SK-N-SH (cell line): ENCODE results near the gene MED7. TPM values are rescaled to one million over a fixed set of nuclear protein-coding genes. Genes with fewer than 3 reads are reported as not detected.

ENCODE experiments used
- CTCF ChIA-PET: fragments of 300-600, 350-600 bp; formaldehyde crosslinking; extraction: SDS; loops from one replicate; lab custom pipeline; 2021; lab: Yijun Ruan, JAX
- POLR2A ChIA-PET: fragments of 350-600 bp; sonication (Branson Sonifier 250); formaldehyde crosslinking; extraction: SDS; loops from one replicate; lab custom pipeline; 2020; ENCODE audit warnings: antibody characterized with exemption, inconsistent platforms; lab: Yijun Ruan, JAX
- DNase-seq: peaks from one replicate; pipeline ENCODE4 v3.0.0; 2012
- H2AFZ ChIP-seq: fragments of 200-600 bp; sonication (generic); 2 replicates; pipeline ENCODE4 v1.8.1; 2016; ENCODE audit warnings: antibody characterized with exemption, mild to moderate bottlenecking, low read depth
- H3F3A ChIP-seq: fragments of 200-600 bp; sonication (generic); replicated peaks from 2 replicates; pipeline ENCODE3; 2016; ENCODE audit warnings: antibody characterized with exemption, mild to moderate bottlenecking; ENCODE audit not compliant: insufficient read depth
- H3K27ac ChIP-seq, 2 experiments: fragments of 200-500 bp in 1 of 2; fragments of 200-600 bp in 1 of 2; sonication (Bioruptor generic) in 1 of 2; sonication (generic), shearing (Covaris generic) in 1 of 2; 2 replicates each; pipeline versions ENCODE4 v1.5.1 to v1.6.1; 2014 to 2016; ENCODE audit warnings: low read depth in 2 of 2, inconsistent platforms in 1 of 2, low read length in 1 of 2, mild to moderate bottlenecking in 1 of 2, mixed read lengths in 1 of 2
- H3K27me3 ChIP-seq: fragments of 200-600 bp; sonication (generic), shearing (Covaris generic); 2 replicates; pipeline ENCODE4 v1.6.1; 2016; ENCODE audit warnings: mixed run types; ENCODE audit not compliant: insufficient read depth
- H3K36me3 ChIP-seq, 2 experiments: fragments of 200-500 bp in 1 of 2; fragments of 200-600 bp in 1 of 2; sonication (Bioruptor generic) in 1 of 2; sonication (generic) in 1 of 2; replicated peaks in 1 of 2; 2 replicates each; pipeline versions ENCODE3 to v1.5.1; 2014 to 2016; ENCODE audit warnings: low read length in 1 of 2, mild to moderate bottlenecking in 1 of 2; ENCODE audit not compliant: insufficient read depth in 2 of 2, control insufficient read depth in 1 of 2
- H3K4me1 ChIP-seq, 2 experiments: fragments of 200-500 bp in 1 of 2; fragments of 200-600 bp in 1 of 2; sonication (Bioruptor generic) in 1 of 2; sonication (generic), shearing (Covaris generic) in 1 of 2; 2 replicates each; pipeline versions ENCODE4 v1.5.1 to v1.6.1; 2014 to 2016; ENCODE audit warnings: low read depth in 1 of 2, low read length in 1 of 2, mixed run types in 1 of 2; ENCODE audit not compliant: insufficient read depth in 2 of 2, control insufficient read depth in 1 of 2
- H3K4me2 ChIP-seq: fragments of 200-600 bp; sonication (generic), shearing (Covaris generic); 2 replicates; pipeline ENCODE4 v1.6.1; 2017; ENCODE audit warnings: mixed run types
- H3K4me3 ChIP-seq, 2 experiments: fragments of 200-500 bp in 1 of 2; fragments of 200-600 bp in 1 of 2; sonication (Bioruptor generic) in 1 of 2; sonication (generic), shearing (Covaris generic) in 1 of 2; 2 replicates each; pipeline versions ENCODE4 v1.5.1 to v1.8.1; 2014 to 2016; ENCODE audit warnings: low read depth in 2 of 2, inconsistent platforms in 1 of 2, low read length in 1 of 2, mild to moderate bottlenecking in 1 of 2, mixed read lengths in 1 of 2, moderate library complexity in 1 of 2
- H3K79me2 ChIP-seq: fragments of 200-600 bp; sonication (generic); 2 replicates; pipeline ENCODE4 v1.8.1; 2017; ENCODE audit warnings: mild to moderate bottlenecking; ENCODE audit not compliant: insufficient read depth
- H3K9ac ChIP-seq: fragments of 200-600 bp; sonication (generic); 2 replicates; pipeline ENCODE4 v1.6.1; 2017; ENCODE audit warnings: mixed run types
- H3K9me2 ChIP-seq: fragments of 200-600 bp; sonication (generic); 2 replicates; pipeline ENCODE4 v1.6.1; 2017; ENCODE audit warnings: mixed run types
- H3K9me3 ChIP-seq: fragments of 200-600 bp; sonication (generic); 2 replicates; pipeline ENCODE4 v1.6.1; 2017; ENCODE audit warnings: mixed run types, mild to moderate bottlenecking, moderate library complexity
- H4K20me1 ChIP-seq: fragments of 200-600 bp; sonication (generic); 2 replicates; pipeline ENCODE4 v1.6.1; 2017; ENCODE audit warnings: mild to moderate bottlenecking, mixed run types; ENCODE audit not compliant: insufficient read depth
- CTCF ChIP-seq: fragments of 200-600 bp; sonication (generic); IDR thresholded peaks from 2 replicates; pipeline ENCODE4 v1.6.1; 2017; ENCODE audit warnings: antibody characterized with exemption, mild to moderate bottlenecking, moderate library complexity
- EZH2phosphoT487 ChIP-seq: fragments of 200-600 bp; sonication (generic); IDR thresholded peaks from 2 replicates; pipeline ENCODE4 v1.6.1; 2017; ENCODE audit warnings: low read depth, mixed run types, mild to moderate bottlenecking, antibody characterized with exemption, moderate library complexity, borderline replicate concordance
- FOXM1 ChIP-seq: IDR thresholded peaks from 2 replicates; pipeline ENCODE4 v1.4.0; 2012; ENCODE audit warnings: low read depth, mild to moderate bottlenecking
- GABPA ChIP-seq: IDR thresholded peaks from 2 replicates; pipeline ENCODE4 v1.4.0; 2012; ENCODE audit warnings: low read depth, mild to moderate bottlenecking
- IRF3 ChIP-seq: fragments of 150-350 bp; IDR thresholded peaks from 2 replicates; pipeline ENCODE4 v1.6.1; 2016; ENCODE audit warnings: mild to moderate bottlenecking, low read depth, low read length
- JUND ChIP-seq: IDR thresholded peaks from 2 replicates; pipeline ENCODE4 v1.4.0; 2012
- MAX ChIP-seq: IDR thresholded peaks from 2 replicates; pipeline ENCODE4 v1.4.0; 2012; ENCODE audit warnings: low read depth
- MEF2A ChIP-seq: IDR thresholded peaks from 2 replicates; pipeline ENCODE4 v1.4.0; 2012; ENCODE audit warnings: low read depth, borderline replicate concordance
- MXI1 ChIP-seq: IDR thresholded peaks from 2 replicates; pipeline ENCODE4 v1.6.1; 2012; ENCODE audit warnings: mild to moderate bottlenecking, low read depth, low read length, improper control_type of control experiment
- POLR2AphosphoS5 ChIP-seq: IDR thresholded peaks from 2 replicates; pipeline ENCODE4 v1.6.1; 2012; ENCODE audit warnings: low read depth, low read length
- RAD21 ChIP-seq: IDR thresholded peaks from 2 replicates; pipeline ENCODE4 v1.6.1; 2012; ENCODE audit warnings: mild to moderate bottlenecking, low read length
- REST ChIP-seq: IDR thresholded peaks from 2 replicates; pipeline ENCODE4 v1.6.1; 2012; ENCODE audit warnings: mild to moderate bottlenecking, low read depth, low read length, moderate library complexity
- RXRA ChIP-seq: IDR thresholded peaks from 2 replicates; pipeline ENCODE4 v1.4.0; 2012; ENCODE audit warnings: low read depth, mild to moderate bottlenecking, borderline replicate concordance
- SIN3A ChIP-seq: IDR thresholded peaks from 2 replicates; pipeline ENCODE4 v1.6.1; 2012; ENCODE audit warnings: low read depth, mild to moderate bottlenecking, low read length, moderate library complexity, borderline replicate concordance
- TAF1 ChIP-seq: IDR thresholded peaks from 2 replicates; pipeline ENCODE4 v1.6.1; 2012; ENCODE audit warnings: low read depth, mild to moderate bottlenecking, low read length, moderate library complexity, borderline replicate concordance
- TCF12 ChIP-seq: IDR thresholded peaks from 2 replicates; pipeline ENCODE4 v1.4.0; 2012
- TEAD4 ChIP-seq: IDR thresholded peaks from 2 replicates; pipeline ENCODE4 v1.4.0; 2012; ENCODE audit warnings: mild to moderate bottlenecking, borderline replicate concordance; ENCODE audit not compliant: insufficient read depth
- USF2 ChIP-seq: fragments of 150-350 bp; IDR thresholded peaks from 2 replicates; pipeline ENCODE4 v1.6.1; 2017; ENCODE audit warnings: antibody characterized with exemption, low read length, low read depth, borderline replicate concordance
- YY1 ChIP-seq: IDR thresholded peaks from 2 replicates; pipeline ENCODE4 v1.4.0; 2012; ENCODE audit warnings: low read depth, mild to moderate bottlenecking
- ZBTB33 ChIP-seq: IDR thresholded peaks from 2 replicates; pipeline ENCODE4 v1.4.0; 2012; ENCODE audit warnings: low read depth, borderline replicate concordance
- WGBS: methylation state at CpG from one replicate; pipeline ENCODE4 v1.1.6; 2017; ENCODE audit warnings: low lambda C conversion rate; 5-methylcytosine and 5-hydroxymethylcytosine counted together
- polyA plus RNA-seq, 3 experiments: library from polyadenylated mRNA; depleted of rRNA; stranded (reverse); fragments of >200 nt; gene quantifications; 2 replicates each; pipeline ENCODE4 v1.2.3, GENCODE V29; 2012

The MED7 gene
- polyA plus RNA-seq, 1 of the 3 experiments (the other 2 are of a cell fraction), result 5.3 TPM

- H3K27me3 ChIP-seq, result peaks cover 16% of the 10 kb centered on the region; the same call in 1 of the 2 replicates
- H3K36me3 ChIP-seq, result no peaks in the 10 kb centered on the region
- H3F3A ChIP-seq, result no peaks in the 10 kb centered on the region
- H3K4me2 ChIP-seq, result no peak overlapping the region
- no peak overlapping the region for H3K9ac ChIP-seq
- POLR2A ChIA-PET, result no interaction called here
- no peaks in the 10 kb centered on the region for H4K20me1 ChIP-seq
- no peak overlapping the region for H3K4me3 ChIP-seq
- no peaks in the 10 kb centered on the region for H3K9me2 ChIP-seq
- H2AFZ ChIP-seq, result no peak overlapping the region
- H3K27ac ChIP-seq, result no peak overlapping the region
- no peaks in the 10 kb centered on the region for H3K9me3 ChIP-seq
- H3K4me1 ChIP-seq, result no peaks in the 10 kb centered on the region
- TF ChIP-seq IRF3 (no peak), JUND (no peak), RAD21 (no peak), SIN3A (no peak), GABPA (no peak), POLR2AphosphoS5 (no peak), MXI1 (no peak), MAX (no peak), TAF1 (no peak), FOXM1 (no peak), TCF12 (no peak), RXRA (no peak), ZBTB33 (no peak), TEAD4 (no peak), MEF2A (no peak), REST (no peak), USF2 (no peak), CTCF (no peak), YY1 (no peak), EZH2phosphoT487 (no peak)
- TF ChIP-seq, all 33 proteins: peak for 0
- DNase-seq, result no peak
- WGBS, result 81% methylated on average over 4 of the region's 4 CpGs
- CTCF ChIA-PET, result no interaction called here
- no peaks in the 10 kb centered on the region for H3K79me2 ChIP-seq
Observed at GRCh38 chr5:157160001-157160400, 17.3 kb upstream of the MED7 start.
